ENCODE results near the gene NCAM1. TPM values are rescaled to one million over a fixed set of nuclear protein-coding genes. Genes with fewer than 3 reads are reported as not detected.

The NCAM1 gene
- total RNA-seq, 2 donors from 2014 or later = 225 to 229 TPM

DNA sequence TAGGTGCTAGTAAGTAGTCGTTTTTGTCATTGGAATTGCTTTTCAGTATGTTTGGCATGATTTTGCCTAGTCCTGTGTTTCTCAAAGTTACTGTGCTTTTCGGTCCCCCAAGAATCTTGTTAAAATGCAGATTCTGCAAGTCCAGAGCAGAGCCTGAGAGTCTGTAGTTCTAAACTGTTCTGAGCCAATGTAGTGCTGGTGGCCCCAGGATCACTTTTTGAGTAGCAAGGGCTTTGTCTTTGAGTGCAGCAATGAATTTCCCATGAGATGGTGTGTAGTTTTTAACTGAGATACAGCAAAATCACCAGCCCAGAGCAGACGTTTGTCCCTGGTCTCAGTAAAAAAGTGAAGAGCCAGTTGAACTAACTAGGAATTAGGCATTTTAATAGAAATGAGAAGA is 122.4 kb downstream of the NCAM1 start:
- Histone ChIP-seq H3K9me3 (no peaks in the 10 kb centered on the region), H3K27ac (no peak overlapping the region), H3K4me3 (no peak overlapping the region), H3K4me1 (no peaks in the 10 kb centered on the region), H3K27me3 (no peaks in the 10 kb centered on the region), H3K36me3 (no peaks in the 10 kb centered on the region)
- TF ChIP-seq, protein P1, sequence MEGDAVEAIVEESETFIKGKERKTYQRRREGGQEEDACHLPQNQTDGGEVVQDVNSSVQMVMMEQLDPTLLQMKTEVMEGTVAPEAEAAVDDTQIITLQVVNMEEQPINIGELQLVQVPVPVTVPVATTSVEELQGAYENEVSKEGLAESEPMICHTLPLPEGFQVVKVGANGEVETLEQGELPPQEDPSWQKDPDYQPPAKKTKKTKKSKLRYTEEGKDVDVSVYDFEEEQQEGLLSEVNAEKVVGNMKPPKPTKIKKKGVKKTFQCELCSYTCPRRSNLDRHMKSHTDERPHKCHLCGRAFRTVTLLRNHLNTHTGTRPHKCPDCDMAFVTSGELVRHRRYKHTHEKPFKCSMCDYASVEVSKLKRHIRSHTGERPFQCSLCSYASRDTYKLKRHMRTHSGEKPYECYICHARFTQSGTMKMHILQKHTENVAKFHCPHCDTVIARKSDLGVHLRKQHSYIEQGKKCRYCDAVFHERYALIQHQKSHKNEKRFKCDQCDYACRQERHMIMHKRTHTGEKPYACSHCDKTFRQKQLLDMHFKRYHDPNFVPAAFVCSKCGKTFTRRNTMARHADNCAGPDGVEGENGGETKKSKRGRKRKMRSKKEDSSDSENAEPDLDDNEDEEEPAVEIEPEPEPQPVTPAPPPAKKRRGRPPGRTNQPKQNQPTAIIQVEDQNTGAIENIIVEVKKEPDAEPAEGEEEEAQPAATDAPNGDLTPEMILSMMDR (IDR thresholded peaks at IDR 0.05) = no peak
- DNase-seq (ENCODE audit: low spot score) = no peak

DNA sequence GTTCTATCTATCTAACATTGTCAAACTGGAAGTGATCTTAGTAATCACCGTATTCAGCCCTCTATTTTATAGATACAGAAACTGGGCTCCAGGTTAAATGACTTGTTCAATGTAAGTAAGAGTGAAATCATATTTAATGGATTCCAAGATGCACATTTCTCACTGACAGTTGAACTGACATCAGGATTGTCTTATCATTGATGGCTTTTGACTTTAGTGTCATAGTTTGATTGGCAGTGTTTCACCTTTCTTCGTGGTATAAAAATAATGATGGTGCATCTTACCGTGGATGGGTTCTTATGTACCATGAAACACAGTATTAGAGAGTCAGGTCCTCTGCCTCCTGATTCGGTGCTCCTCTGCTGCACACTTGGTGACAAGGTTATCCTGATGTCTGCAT is 123.1 kb downstream of the NCAM1 start:
- no peaks in the 10 kb centered on the region for H3K4me1 ChIP-seq
- no peaks in the 10 kb centered on the region for H3K9me3 ChIP-seq
- H3K4me3 ChIP-seq = no peak overlapping the region
- no peak overlapping the region for H3K27ac ChIP-seq
- TF ChIP-seq, protein P1 (IDR thresholded peaks at IDR 0.05) = no peak
- H3K27me3 ChIP-seq = no peaks in the 10 kb centered on the region
- no peaks in the 10 kb centered on the region for H3K36me3 ChIP-seq
- DNase-seq (ENCODE audit: low spot score) = no peak

DNA sequence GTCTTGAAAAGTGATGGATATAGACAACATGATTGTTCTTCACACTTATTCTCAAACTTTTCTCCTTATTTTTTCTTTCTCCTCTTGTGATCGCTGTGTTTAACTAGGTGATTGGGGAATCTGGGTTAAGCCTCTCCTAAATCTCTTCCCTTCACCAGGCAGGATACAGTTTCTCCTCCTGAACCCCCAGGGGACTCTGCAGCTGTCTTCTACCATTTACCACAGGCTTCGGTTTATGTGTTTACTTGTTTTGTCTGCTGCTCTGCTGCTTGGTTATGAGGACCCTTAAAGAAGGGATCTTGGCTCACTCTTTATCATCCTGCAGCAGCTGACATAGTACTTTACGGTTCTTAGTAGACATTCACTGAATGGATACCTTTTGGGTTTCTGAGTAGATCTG is 124.2 kb downstream of the NCAM1 start:
- DNase-seq (ENCODE audit: low spot score) = no peak
- Histone ChIP-seq H3K36me3 (no peaks in the 10 kb centered on the region), H3K27ac (no peak overlapping the region), H3K9me3 (no peaks in the 10 kb centered on the region), H3K27me3 (no peaks in the 10 kb centered on the region), H3K4me1 (no peaks in the 10 kb centered on the region), H3K4me3 (no peak overlapping the region)
- TF ChIP-seq, protein P1 (IDR thresholded peaks at IDR 0.05) = no peak

DNA sequence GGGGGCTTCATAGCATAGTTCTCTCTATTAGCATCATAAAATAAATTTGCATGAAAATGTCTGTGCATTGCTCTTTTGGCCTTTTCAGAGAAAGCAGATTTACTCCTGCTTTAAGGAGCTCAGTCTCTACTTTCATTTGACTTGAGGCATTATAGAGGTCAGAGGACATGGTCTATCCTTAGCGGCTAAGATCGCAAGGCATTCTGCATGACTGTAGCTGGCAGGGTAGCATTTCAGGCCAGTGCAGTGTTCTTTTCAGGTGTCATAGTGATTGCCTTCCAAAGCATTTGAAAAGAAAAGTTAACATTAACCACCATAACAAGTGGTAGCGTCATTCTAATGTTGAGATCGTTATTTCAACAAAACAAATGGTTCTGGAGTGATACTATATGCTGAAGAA is 126.5 kb downstream of the NCAM1 start:
- H3K4me1 ChIP-seq = no peaks in the 10 kb centered on the region

DNA sequence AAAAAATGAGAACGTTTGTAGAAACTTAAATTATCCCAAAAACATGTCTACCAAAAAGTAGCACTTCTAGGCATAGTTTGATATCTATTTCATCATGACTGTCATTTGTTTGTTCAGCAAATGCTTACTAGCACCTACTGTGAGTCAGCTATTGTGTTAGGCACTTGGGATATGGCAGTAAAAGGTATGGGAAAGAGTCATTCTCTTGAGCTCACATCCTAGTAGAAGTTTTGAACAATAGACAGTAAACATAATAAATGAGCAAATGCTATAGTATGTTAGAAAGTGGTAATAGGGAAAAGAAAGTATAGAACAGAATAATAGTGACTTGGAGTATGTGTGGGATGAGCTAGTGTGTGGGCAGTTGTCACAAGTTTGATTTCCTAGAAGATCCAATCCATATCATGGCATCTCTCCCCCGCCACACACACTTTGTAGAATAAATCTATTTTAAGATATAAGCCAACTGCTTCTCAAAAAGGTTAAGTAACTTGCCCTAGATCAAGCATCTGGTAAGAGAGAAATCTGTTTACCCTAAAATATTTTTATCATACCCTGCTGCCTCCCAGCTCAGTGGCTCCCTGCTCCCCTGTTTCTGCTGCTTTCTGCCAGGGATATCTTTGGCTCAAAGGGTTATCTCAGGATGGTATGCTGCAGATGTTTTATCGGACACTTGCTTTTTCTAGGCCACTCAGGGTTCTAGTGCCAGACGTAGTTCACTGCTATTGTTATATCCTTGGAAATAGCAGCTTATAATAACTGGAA is 129.7 kb downstream of the NCAM1 start:
- TF ChIP-seq, protein P1 (IDR thresholded peaks at IDR 0.05) = no peak
- DNase-seq (ENCODE audit: low spot score) = no peak
- Histone ChIP-seq H3K27ac (peak overlapping the region in 1 of 2 donors; percentile 60), H3K36me3 (no peaks in the 10 kb centered on the region), H3K9me3 (no peaks in the 10 kb centered on the region), H3K27me3 (no peaks in the 10 kb centered on the region), H3K4me1 (peaks cover 0 to 10% of the 10 kb centered on the region in 2 donors), H3K4me3 (no peak overlapping the region)

More for the DNA sequence above, 126.5 kb downstream of the NCAM1 start:
- DNase-seq (ENCODE audit: low spot score) = no peak
- Histone ChIP-seq H3K36me3 (no peaks in the 10 kb centered on the region), H3K9me3 (no peaks in the 10 kb centered on the region), H3K4me3 (no peak overlapping the region), H3K27ac (no peak overlapping the region), H3K27me3 (no peaks in the 10 kb centered on the region)
- TF ChIP-seq, protein P1 (IDR thresholded peaks at IDR 0.05) = no peak

DNA sequence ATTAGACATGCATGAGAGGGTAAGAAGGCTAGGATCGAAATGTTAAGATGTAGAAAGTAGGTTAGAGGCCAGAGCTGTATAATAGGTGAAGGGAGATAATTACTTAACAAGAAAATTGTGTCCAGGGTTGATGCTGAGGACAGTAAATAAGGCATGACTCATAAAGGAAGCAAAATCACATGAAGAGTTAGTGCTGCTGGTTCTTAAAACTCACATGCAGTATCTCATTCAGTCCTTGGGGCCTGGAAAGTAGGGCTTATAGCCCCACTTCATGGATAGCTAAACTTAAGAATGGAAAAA is 130.2 kb downstream of the NCAM1 start:
- TF ChIP-seq, protein P1 (IDR thresholded peaks at IDR 0.05) = no peak
- no peaks in the 10 kb centered on the region for H3K9me3 ChIP-seq
- H3K27ac ChIP-seq = peak overlapping the region; percentile 9 to 60
- no peaks in the 10 kb centered on the region for H3K27me3 ChIP-seq
- H3K36me3 ChIP-seq = no peaks in the 10 kb centered on the region
- H3K4me3 ChIP-seq = no peak overlapping the region
- DNase-seq (ENCODE audit: low spot score) = no peak
- peaks cover 0 to 12% of the 10 kb centered on the region in 2 donors for H3K4me1 ChIP-seq
